Bone marrow (tissue), 2 donors: Measurements from ENCODE around the gene DGAT2.

Source experiments
- DNase-seq, 2 donors: peaks; one replicate each; lab custom pipeline; 2025; lab: John Stamatoyannopoulos, UW

Gene DGAT2

GRCh38 chr11:75780888-75781287 lies 12.3 kb downstream of the DGAT2 start:
- no peak for DNase-seq

DNA sequence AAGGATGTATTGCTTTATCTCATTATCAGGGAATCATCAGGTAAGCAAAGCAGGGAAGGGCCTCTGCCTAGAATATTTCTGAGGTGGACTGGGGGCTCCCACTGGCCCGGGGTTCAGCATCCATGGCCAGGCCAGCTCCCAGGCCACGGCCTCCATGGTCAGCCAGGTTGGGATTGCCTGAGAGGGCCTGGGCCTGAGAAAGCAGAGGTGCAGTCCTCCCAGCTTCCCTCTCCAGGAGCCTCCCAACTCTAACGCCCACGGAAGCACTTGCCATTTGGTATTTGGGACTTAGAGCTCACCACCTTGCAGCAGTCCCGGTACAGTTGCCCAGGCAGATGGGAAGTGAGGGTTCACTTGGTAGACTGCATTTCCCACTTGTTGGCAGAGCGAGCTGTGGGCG lies 12.7 kb downstream of the DGAT2 start:
- no peak for DNase-seq

GRCh38 chr11:75781831-75782230 lies 13.3 kb downstream of the DGAT2 start:
- no peak for DNase-seq

DNA sequence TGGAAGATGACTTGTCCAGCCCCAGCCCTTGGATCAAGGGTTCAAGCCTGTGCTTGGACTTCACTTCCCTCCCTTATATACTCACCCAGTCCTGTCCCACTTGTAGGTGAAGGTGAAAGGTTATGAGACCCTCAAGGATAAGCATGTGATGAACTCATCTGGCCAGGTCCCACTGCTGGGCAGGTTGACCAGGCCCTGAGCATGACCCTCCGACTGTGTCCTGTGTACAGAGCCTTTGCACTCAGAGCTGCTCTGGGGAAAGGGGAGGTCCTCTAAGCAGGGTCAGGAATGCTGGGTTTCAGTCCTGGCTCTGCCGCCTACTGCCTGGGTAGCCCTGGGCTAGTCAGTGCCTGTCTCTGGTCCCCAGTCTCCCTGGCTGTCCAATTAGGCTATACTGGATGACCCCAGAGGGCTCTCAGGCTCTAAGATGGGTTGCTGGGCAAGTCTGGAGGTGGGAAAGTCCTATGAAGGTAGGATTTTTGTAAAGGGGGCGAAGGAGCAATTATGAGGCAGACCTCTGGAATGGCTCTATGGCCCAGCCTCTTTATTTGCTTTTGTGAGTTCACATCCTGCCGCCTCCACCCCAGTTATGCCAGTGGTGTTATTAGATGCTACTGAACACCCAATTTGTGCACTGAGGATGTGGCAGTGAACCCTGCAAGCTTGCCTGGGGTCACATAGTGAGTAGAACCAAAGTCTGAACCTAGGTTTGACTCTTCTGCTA lies 14.1 kb downstream of the DGAT2 start:
- DNase-seq, result no peak

- DNase-seq, result no peak
Observed at GRCh38 chr11:75783416-75784084, 15.0 kb downstream of the DGAT2 start.

- no peak for DNase-seq
Observed at GRCh38 chr11:75784085-75784478, 15.5 kb downstream of the DGAT2 start.

DNA sequence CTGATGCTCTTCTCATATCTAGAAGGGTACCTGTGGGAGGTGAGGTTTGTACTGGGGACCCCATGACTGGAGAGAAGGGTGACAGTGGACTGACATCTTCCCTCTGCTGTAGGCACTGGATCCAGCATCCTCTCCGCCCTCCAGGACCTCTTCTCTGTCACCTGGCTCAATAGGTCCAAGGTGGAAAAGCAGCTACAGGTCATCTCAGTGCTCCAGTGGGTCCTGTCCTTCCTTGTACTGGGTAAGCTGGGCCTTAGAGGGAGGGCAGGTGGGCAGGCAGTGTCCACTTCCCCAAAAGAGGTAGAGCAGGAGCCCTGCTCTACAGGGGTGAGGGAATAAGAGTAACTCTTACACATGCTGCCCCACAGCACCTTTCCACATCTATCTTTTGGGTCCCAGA lies 15.9 kb downstream of the DGAT2 start:
- DNase-seq, result no peak

GRCh38 chr11:75785187-75785586 lies 16.6 kb downstream of the DGAT2 start:
- no peak for DNase-seq

DNA sequence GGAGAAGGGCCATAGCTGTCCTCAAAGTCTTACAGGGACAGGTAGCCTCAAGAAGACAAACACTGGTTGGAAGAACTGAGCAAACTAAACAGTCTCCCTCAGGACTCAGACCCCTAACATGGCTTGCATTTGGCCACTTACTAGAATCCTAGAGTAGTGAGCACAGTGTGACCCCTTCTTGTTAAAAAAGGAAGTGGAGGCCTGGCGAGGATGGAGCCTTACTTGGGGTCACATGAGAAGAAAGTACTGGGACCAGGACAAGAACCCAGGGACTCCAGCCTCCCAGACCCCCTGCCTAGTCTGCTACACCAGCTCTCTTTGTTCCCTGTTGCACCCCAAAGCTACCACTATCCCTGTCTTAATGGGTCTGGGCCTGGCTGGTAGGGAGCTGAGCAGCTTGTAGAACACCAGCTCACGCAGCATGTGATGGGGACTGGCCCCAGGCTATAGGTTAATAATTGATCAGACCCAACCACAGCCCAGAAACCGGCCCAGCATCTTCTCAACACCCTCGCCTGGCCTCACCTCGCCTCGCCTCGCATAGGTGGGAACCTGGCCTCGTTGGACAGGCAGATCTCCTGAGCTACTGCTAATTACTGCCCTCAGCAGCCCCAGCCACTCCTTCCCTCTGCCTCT lies 17.6 kb downstream of the DGAT2 start:
- DNase-seq, result no peak

DNA sequence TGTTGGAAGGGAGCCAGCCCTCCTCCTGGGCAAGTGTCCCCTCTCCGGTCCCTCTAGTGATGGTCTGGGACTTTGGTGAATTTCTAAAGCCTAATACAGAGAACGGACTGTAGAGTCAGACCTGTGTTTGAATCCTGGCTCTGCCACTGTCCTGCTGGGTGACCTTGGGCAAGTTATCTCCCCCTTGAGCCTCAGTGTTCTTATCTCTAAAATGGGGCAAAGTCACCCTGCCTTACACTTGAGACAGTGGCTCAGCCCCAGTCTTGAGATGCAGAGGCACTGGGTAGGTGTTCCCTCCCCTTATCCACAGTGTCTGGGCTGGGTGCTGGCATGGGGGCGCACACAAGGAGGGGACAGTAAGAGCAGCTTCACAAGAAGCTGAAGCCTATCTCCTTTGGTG lies 20.9 kb downstream of the DGAT2 start:
- no peak for DNase-seq

GRCh38 chr11:75790986-75791385 lies 22.4 kb downstream of the DGAT2 start:
- DNase-seq, result no peak

DNA sequence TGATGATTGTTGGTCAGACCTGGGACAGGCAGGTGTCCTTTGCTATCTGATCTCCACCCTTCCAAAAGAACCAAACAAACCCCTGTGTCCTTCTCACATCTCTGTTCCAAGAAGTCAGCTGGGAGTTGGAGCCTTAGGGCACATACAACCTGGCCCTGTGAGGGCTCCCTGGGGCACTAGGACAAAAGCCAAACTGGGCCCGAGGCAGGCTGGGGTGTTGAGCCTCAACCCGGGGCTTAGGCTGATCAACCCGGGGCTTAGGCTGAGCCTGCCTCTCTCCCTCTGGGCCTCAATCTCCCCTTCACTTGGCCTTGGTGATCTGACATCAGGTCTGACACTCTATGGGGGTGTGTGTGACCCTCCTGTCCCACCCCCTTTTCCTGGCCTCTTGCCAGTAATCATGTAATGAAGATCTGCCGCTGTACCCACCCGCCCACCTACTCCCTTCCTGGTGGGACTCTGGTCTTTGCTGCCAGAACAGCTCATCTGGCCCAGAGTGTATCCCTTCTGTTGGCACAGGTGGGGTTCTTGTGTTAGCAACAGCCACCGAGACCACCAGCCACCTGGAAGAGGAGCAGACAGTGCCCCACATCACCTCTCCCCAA lies 23.7 kb downstream of the DGAT2 start:
- no peak for DNase-seq

DNA sequence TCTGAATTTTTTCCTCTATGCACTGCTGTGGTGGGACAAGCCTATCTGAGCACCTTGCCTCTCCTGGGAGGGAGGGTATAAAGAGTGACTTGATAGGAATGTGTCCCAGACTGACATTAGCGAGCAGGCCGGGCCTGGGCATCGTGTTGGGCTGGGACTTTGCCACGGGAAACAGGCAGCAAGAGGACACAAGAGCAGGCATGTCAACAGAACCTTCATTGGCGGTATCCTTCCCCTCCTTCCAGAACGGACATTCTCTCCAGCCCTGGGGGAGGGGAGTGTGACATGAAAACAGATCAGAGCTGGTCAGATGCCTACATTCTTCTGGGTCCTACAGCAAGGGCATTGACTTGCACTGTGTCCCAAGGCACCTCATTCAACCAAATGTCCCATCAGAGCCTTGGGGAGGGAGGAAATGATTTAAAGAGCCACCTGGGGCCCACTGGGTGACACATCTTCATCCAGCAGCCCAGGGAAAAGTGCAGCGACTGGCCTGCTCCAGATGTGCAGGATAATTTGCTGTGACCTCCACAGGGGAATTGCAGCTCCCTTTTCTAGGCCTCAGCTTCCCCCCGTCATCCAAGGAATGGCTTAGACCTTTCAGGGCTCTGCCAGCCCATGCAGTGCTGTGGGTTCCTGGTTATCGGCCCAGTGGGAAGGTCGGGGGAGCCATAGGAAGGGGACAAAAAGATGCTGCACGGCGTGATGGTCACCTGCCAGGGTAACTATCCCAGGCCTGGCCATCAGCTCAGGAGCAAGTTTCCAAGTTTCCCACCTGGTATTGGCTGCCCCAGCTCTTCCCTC lies 24.6 kb downstream of the DGAT2 start:
- no peak for DNase-seq

DNA sequence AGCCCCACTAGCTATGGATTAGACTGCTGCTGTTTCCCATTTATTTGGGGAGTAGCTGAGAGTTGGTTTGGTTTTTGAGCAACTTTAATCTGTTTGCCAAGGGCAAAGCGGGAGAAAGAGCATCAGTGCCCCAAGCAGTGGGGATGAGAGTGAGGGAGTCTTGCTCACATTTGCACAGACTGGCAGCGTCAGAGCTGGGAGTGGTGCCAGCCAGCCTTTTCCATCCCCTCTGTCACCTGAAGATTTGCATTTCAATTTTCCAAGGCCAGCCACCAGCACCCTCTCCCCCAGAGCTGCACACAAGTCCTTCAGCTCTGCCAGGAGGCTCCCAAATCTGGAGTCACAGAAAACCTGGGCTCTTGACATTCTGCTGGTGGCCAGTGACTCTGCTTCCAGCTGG lies 25.4 kb downstream of the DGAT2 start:
- no peak for DNase-seq

GRCh38 chr11:75795276-75796090 lies 26.9 kb downstream of the DGAT2 start:
- DNase-seq, result no peak

DNA sequence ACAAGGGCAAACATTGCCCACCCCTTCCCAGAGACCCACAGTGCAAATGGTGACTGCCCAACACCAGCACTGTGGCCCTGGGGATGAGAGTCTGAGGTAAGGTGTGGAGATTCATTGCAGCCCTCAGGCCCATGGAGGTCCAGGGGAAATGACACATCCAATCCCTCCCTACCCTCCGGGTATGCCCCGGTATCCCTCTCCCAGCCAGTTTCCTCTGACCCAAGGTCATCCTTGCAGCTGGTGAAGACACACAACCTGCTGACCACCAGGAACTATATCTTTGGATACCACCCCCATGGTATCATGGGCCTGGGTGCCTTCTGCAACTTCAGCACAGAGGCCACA lies 27.5 kb downstream of the DGAT2 start:
- DNase-seq, result no peak

DNA sequence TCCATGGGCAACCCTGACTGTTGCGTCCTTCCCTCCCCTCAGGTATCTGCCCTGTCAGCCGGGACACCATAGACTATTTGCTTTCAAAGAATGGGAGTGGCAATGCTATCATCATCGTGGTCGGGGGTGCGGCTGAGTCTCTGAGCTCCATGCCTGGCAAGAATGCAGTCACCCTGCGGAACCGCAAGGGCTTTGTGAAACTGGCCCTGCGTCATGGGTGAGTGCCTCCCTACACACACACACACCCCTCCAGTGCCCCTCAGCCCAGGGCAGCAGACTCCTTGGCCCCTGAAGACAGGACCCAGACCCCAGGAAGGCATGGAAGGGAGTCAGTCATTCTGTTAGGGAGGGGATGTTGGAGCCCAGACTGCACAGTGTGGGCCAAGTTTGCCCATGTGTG lies 28.5 kb downstream of the DGAT2 start:
- DNase-seq, result no peak

DNA sequence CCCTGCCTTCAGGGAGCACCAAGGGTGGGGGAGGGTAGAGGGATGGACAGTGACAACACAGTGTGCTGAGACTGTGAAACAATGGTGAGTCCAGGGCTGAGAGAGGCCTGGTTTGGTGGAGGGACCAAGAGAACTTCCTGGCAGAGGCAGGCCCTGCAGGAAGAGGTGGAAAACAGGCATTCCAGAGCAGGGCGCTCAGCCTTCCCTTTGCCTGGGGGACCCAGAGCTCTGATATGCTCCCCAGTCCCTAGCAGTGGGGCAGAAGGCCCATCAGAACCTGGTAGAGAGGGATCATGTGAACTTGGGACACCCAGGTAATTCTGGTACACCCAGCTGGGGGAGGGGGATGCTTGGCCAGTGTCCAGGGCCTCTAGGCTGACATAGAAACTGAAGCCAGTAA lies 29.2 kb downstream of the DGAT2 start:
- no peak for DNase-seq

- no peak for DNase-seq
Observed at GRCh38 chr11:75800136-75800675, 31.6 kb downstream of the DGAT2 start.

- DNase-seq, result no peak
Observed at GRCh38 chr11:75800728-75801361, 32.3 kb downstream of the DGAT2 start.
